HepG2 (cell line): ENCODE results near the gene APOC3. TPM values are rescaled to one million over a fixed set of nuclear protein-coding genes. Genes with fewer than 3 reads are reported as not detected.

Source experiments
- E2F5 ChIP-seq: sonication (generic); formaldehyde crosslinking; conservative IDR thresholded peaks from 2 replicates; pipeline ENCODE4 v1.4.0; 2020; ENCODE audit warnings: missing genetic modification reagents
- HMG20A ChIP-seq: IDR thresholded peaks from 2 replicates; pipeline ENCODE4 v1.6.1; 2016; ENCODE audit warnings: borderline replicate concordance
- HOXA5 ChIP-seq: sonication (generic); formaldehyde crosslinking; IDR thresholded peaks from 2 replicates; pipeline ENCODE4 v1.4.0; 2020; ENCODE audit warnings: missing genetic modification reagents
- MEF2D ChIP-seq: sonication (generic); formaldehyde crosslinking; IDR thresholded peaks from 2 replicates; pipeline ENCODE4 v1.5.1; 2020; ENCODE audit warnings: mild to moderate bottlenecking, missing genetic modification reagents
- MIER3 ChIP-seq: IDR thresholded peaks from 2 replicates; pipeline ENCODE4 v1.6.1; 2016; ENCODE audit warnings: missing compliant biosample characterization, borderline replicate concordance
- MTA3 ChIP-seq: sonication (generic); formaldehyde crosslinking; IDR thresholded peaks from 2 replicates; pipeline ENCODE4 v1.4.0; 2020; ENCODE audit warnings: missing genetic modification reagents
- NR2C2 ChIP-seq: sonication (generic); formaldehyde crosslinking; IDR thresholded peaks from 2 replicates; pipeline ENCODE4 v1.4.0; 2020; ENCODE audit warnings: missing genetic modification reagents, mild to moderate bottlenecking, moderate library complexity, borderline replicate concordance
- RCOR2 ChIP-seq: IDR thresholded peaks from 2 replicates; pipeline ENCODE4 v1.6.1; 2016; ENCODE audit warnings: missing biosample characterization, missing genetic modification reagents
- SAP130 ChIP-seq: IDR thresholded peaks from 2 replicates; pipeline ENCODE4 v1.6.1; 2016; ENCODE audit warnings: low read depth
- SP5 ChIP-seq: IDR thresholded peaks from 2 replicates; pipeline ENCODE4 v1.6.1; 2016; ENCODE audit warnings: low read depth, borderline replicate concordance
- TBL1XR1 ChIP-seq: fragments of 150-350 bp; IDR thresholded peaks from 2 replicates; pipeline ENCODE4 v1.6.1; 2014; ENCODE audit warnings: borderline replicate concordance, low read length; ENCODE audit not compliant: partially characterized antibody
- TBX2 ChIP-seq: sonication (generic); formaldehyde crosslinking; IDR thresholded peaks from 2 replicates; pipeline ENCODE4 v1.5.0; 2020; ENCODE audit warnings: missing genetic modification reagents, mild to moderate bottlenecking, borderline replicate concordance
- TBX3 ChIP-seq: fragments of 450-650 bp; IDR thresholded peaks from 2 replicates; pipeline ENCODE4 v1.6.1; 2017; ENCODE audit warnings: antibody characterized with exemption, mild to moderate bottlenecking, inconsistent platforms, borderline replicate concordance
- TCF7 ChIP-seq: sonication (generic); IDR thresholded peaks from 2 replicates; pipeline ENCODE4 v1.6.1; 2016; ENCODE audit warnings: antibody characterized with exemption, low read depth
- ZBTB38 ChIP-seq: sonication (generic); formaldehyde crosslinking; IDR thresholded peaks from 2 replicates; pipeline ENCODE4 v1.5.1; 2020; ENCODE audit warnings: mild to moderate bottlenecking, missing genetic modification reagents
- ZKSCAN1 ChIP-seq: fragments of 150-350 bp; IDR thresholded peaks from 2 replicates; pipeline ENCODE4 v1.6.1; 2014; ENCODE audit warnings: low read length
- ZMYM2 ChIP-seq: sonication (generic); formaldehyde crosslinking; IDR thresholded peaks from 2 replicates; pipeline ENCODE4 v1.8.0; 2022; ENCODE audit warnings: mild to moderate bottlenecking, missing genetic modification reagents
- ZNF121 ChIP-seq: sonication (generic); formaldehyde crosslinking; IDR thresholded peaks from 2 replicates; pipeline ENCODE4 v1.5.0; 2020; ENCODE audit warnings: mild to moderate bottlenecking, missing genetic modification reagents
- ZNF18 ChIP-seq: sonication (generic); formaldehyde crosslinking; IDR thresholded peaks from 2 replicates; pipeline ENCODE4 v1.8.0; 2022; ENCODE audit warnings: mild to moderate bottlenecking, missing genetic modification reagents; ENCODE audit not compliant: insufficient replicate concordance
- ZNF446 ChIP-seq: sonication (generic); formaldehyde crosslinking; IDR thresholded peaks from 2 replicates; pipeline ENCODE4 v1.5.0; 2020; ENCODE audit warnings: mild to moderate bottlenecking, missing genetic modification reagents
- ZNF564 ChIP-seq: sonication (generic); formaldehyde crosslinking; IDR thresholded peaks from 2 replicates; pipeline ENCODE4 v1.8.1; 2023; ENCODE audit warnings: mild to moderate bottlenecking, missing genetic modification reagents
- ZXDC ChIP-seq: sonication (generic); formaldehyde crosslinking; IDR thresholded peaks from 2 replicates; pipeline ENCODE4 v1.5.0; 2020; ENCODE audit warnings: mild to moderate bottlenecking, missing genetic modification reagents
- ZZZ3 ChIP-seq: sonication (generic); formaldehyde crosslinking; IDR thresholded peaks from 2 replicates; pipeline ENCODE4 v1.4.0; 2020; ENCODE audit warnings: missing genetic modification reagents, mild to moderate bottlenecking, borderline replicate concordance
- polyA plus RNA-seq, 8 experiments: library from polyadenylated mRNA; depleted of rRNA in 3 of 8; stranded (reverse) in 7 of 8; unstranded in 1 of 8; fragments of >200 nt; fragmentation: Illumina TruSeq in 4 of 8; extraction: Trizol in 4 of 8; gene quantifications; 2 replicates each; pipeline versions ENCODE4 v1.2.1 to v1.2.3, GENCODE V29; 2011 to 2016; ENCODE audit warnings: low read depth in 4 of 8, missing spikeins in 1 of 8, mixed read lengths in 1 of 8; ENCODE audit not compliant: insufficient read depth in 1 of 8
- total RNA-seq, 5 experiments: library from RNA; depleted of rRNA; stranded (reverse); fragments of >200 nt; fragmentation: Illumina TruSeq; extraction: Trizol; gene quantifications; 2 replicates each; pipeline ENCODE4 v1.2.3, GENCODE V29; 2016; ENCODE audit warnings: low read depth in 1 of 5
- TF ChIP-seq, protein P1 (sequence below): sonication (generic); formaldehyde crosslinking; IDR thresholded peaks from 2 replicates; pipeline ENCODE4 v1.5.0; 2020; ENCODE audit warnings: missing genetic modification reagents

The APOC3 gene
- total and polyA plus RNA-seq, 2 of the 13 experiments (the other 11 are each of a cell fraction or from before 2014, with no cell fraction given), result 314 to 687 TPM

- TF ChIP-seq HMG20A (CRISPR knock-in tag), result peak; percentile 98
- no peak for TF ChIP-seq ZZZ3 (CRISPR knock-in tag)
- TF ChIP-seq ZKSCAN1, result no peak
- peak; percentile 63 for TF ChIP-seq SAP130 (CRISPR knock-in tag)
- TF ChIP-seq HOXA5 (CRISPR knock-in tag), result peak; percentile 61; the same call in 1 of the 2 replicates
- peak; percentile 96 for TF ChIP-seq TCF7
- TF ChIP-seq NR2C2 (CRISPR knock-in tag), result peak; percentile 87
- no peak for TF ChIP-seq E2F5 (CRISPR knock-in tag)
- peak; percentile 88 for TF ChIP-seq ZMYM2
- TF ChIP-seq MEF2D (CRISPR knock-in tag), result peak; percentile 36
- TF ChIP-seq, protein P1, sequence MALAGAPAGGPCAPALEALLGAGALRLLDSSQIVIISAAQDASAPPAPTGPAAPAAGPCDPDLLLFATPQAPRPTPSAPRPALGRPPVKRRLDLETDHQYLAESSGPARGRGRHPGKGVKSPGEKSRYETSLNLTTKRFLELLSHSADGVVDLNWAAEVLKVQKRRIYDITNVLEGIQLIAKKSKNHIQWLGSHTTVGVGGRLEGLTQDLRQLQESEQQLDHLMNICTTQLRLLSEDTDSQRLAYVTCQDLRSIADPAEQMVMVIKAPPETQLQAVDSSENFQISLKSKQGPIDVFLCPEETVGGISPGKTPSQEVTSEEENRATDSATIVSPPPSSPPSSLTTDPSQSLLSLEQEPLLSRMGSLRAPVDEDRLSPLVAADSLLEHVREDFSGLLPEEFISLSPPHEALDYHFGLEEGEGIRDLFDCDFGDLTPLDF (CRISPR knock-in tag), result peak; percentile 55; the same call in 1 of the 2 replicates
- no peak for TF ChIP-seq ZBTB38 (CRISPR knock-in tag)
- TF ChIP-seq ZXDC (CRISPR knock-in tag), result 0 out of 2 replicates have a peak, but pooled peaks have one; percentile 34
- TF ChIP-seq MTA3, result no peak
- peak; percentile 24 for TF ChIP-seq ZNF18 (CRISPR knock-in tag)
- peak; percentile 63; the same call in 1 of the 2 replicates for TF ChIP-seq MIER3
- peak; percentile 27; the same call in 1 of the 2 replicates for TF ChIP-seq ZNF564 (CRISPR knock-in tag)
- TF ChIP-seq TBX2 (CRISPR knock-in tag), result peak; percentile 89
- no peak for TF ChIP-seq ZNF446
- peak; percentile 93 for TF ChIP-seq TBX3
- peak; percentile 69 for TF ChIP-seq TBL1XR1
- TF ChIP-seq ZNF121 (CRISPR knock-in tag), result peak; percentile 37; the same call in 1 of the 2 replicates
- peak; percentile 98 for TF ChIP-seq RCOR2 (CRISPR knock-in tag)
- peak; percentile 88 for TF ChIP-seq SP5 (CRISPR knock-in tag)
Measured at GRCh38 chr11:116808262-116809175, 21.2 kb upstream of the APOC3 start (continued).
